ENCODE measurements around the gene DNAI1. TPM values are rescaled to one million over a fixed set of nuclear protein-coding genes. Genes with fewer than 3 reads are reported as not detected.

DNAI1 gene
- total and polyA plus RNA-seq, 2 experiments from 2014 or later = 0.57 TPM; not detected in 1

- no peaks in the 10 kb centered on the region for H3K27me3 ChIP-seq
- no peak overlapping the region for H3K4me3 ChIP-seq
- no peaks in the 10 kb centered on the region for H3K9me2 ChIP-seq (replicated peaks; ENCODE audit: insufficient read depth)
- no peaks in the 10 kb centered on the region for H3K4me1 ChIP-seq (ENCODE audit: insufficient read depth)
- H4K20me1 ChIP-seq (ENCODE audit: insufficient read depth, poor library complexity, severe bottlenecking) = peaks cover 16% of the 10 kb centered on the region
- no peaks in the 10 kb centered on the region for H3K9me3 ChIP-seq (ENCODE audit: low read depth)
- H3K36me3 ChIP-seq (replicated peaks; ENCODE audit: insufficient read depth, low read depth) = no peaks in the 10 kb centered on the region
- no peak overlapping the region for H3K27ac ChIP-seq
- 90% methylated on average over 1 of the region's 1 CpG for WGBS (ENCODE audit: low lambda C conversion rate, missing lambda C conversion rate)
- H3K79me2 ChIP-seq = no peaks in the 10 kb centered on the region
- no peak overlapping the region for H3K4me2 ChIP-seq
- H2AFZ ChIP-seq = no peak overlapping the region
- TF ChIP-seq EZH2phosphoT487 (IDR thresholded peaks at IDR 0.05; ENCODE audit: low read depth, severe bottlenecking, unreplicated experiment) = no peak
- TF ChIP-seq CTCF (IDR thresholded peaks at IDR 0.05; ENCODE audit: poor library complexity) = no peak
- no peak for DNase-seq (ENCODE audit: low spot score)
These were observed 15.8 kb upstream of the DNAI1 start for GRCh38 chr9:34442770-34443169.

DNA sequence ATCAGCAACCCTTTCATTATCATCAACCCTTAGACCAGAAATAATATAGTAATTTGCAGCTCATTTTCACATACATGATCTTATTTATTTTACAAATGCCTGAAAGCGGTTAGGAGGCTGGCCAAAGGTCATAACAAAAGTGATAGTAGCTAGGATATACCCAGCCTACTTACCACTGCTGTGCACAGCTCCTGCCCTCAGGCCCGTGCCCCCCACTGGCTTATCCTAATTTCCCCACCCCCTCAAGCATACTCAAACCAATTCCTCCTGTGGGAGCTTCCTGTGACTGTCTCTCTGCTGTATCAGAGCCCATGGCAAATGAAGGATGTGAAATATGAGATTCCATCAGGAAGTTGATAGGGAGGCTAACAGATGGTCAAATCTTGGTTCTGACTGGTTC, 15.1 kb upstream of the DNAI1 start:
- H3K4me2 ChIP-seq = no peak overlapping the region
- no peaks in the 10 kb centered on the region for H3K9me2 ChIP-seq (replicated peaks; ENCODE audit: insufficient read depth)
- H3K9me3 ChIP-seq (ENCODE audit: low read depth) = no peaks in the 10 kb centered on the region
- H3K36me3 ChIP-seq (replicated peaks; ENCODE audit: insufficient read depth, low read depth) = no peaks in the 10 kb centered on the region
- no peak overlapping the region for H3K4me3 ChIP-seq
- peaks cover 16% of the 10 kb centered on the region for H4K20me1 ChIP-seq (ENCODE audit: insufficient read depth, poor library complexity, severe bottlenecking)
- no peak overlapping the region for H3K27ac ChIP-seq
- TF ChIP-seq EZH2phosphoT487 (IDR thresholded peaks at IDR 0.05; ENCODE audit: low read depth, severe bottlenecking, unreplicated experiment) = no peak
- TF ChIP-seq CTCF (IDR thresholded peaks at IDR 0.05; ENCODE audit: poor library complexity) = no peak
- no peak for TF ChIP-seq EZH2 (IDR thresholded peaks at IDR 0.05; ENCODE audit: borderline replicate concordance)
- H3K79me2 ChIP-seq = peaks cover 3% of the 10 kb centered on the region
- H3K27me3 ChIP-seq = no peaks in the 10 kb centered on the region
- no peak for DNase-seq (ENCODE audit: low spot score)
- 38% methylated on average over 2 of the region's 2 CpGs for WGBS (ENCODE audit: low lambda C conversion rate, missing lambda C conversion rate)
- H2AFZ ChIP-seq = no peak overlapping the region
- H3K4me1 ChIP-seq (ENCODE audit: insufficient read depth) = no peaks in the 10 kb centered on the region

DNA sequence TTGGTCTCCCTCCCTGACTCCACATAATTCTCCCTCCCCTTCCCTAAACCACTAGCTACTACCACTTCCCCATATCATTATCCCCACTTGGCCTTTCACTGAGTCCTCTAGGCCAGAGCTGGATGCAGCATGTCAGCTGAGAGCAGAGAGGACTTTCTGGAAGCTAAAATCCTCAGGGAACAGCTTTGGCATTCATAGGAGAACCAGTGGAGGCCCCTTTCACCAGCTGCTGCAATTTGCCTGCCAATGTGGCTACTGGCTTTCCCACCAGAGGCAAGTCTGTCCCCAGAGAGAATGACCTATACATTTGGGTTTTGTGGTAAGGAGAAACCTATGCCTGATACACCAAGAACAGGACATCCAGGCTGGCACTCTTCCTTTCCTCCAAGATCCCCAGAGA, 14.6 kb upstream of the DNAI1 start:
- Histone ChIP-seq H2AFZ (no peak overlapping the region), H3K27ac (no peak overlapping the region), H3K4me2 (no peak overlapping the region), H3K27me3 (no peaks in the 10 kb centered on the region), H3K9me2 (replicated peaks; ENCODE audit: insufficient read depth) (no peaks in the 10 kb centered on the region), H3K9me3 (ENCODE audit: low read depth) (no peaks in the 10 kb centered on the region), H3K36me3 (replicated peaks; ENCODE audit: insufficient read depth, low read depth) (no peaks in the 10 kb centered on the region), H3K4me1 (ENCODE audit: insufficient read depth) (no peaks in the 10 kb centered on the region), H3K79me2 (peaks cover 5% of the 10 kb centered on the region), H3K4me3 (no peak overlapping the region), H4K20me1 (ENCODE audit: insufficient read depth, poor library complexity, severe bottlenecking) (peaks cover 16% of the 10 kb centered on the region)
- no peak for DNase-seq (ENCODE audit: low spot score)
- no peak for TF ChIP-seq EZH2 (IDR thresholded peaks at IDR 0.05; ENCODE audit: borderline replicate concordance)
- no peak for TF ChIP-seq CTCF (IDR thresholded peaks at IDR 0.05; ENCODE audit: poor library complexity)
- no peak for TF ChIP-seq EZH2phosphoT487 (IDR thresholded peaks at IDR 0.05; ENCODE audit: low read depth, severe bottlenecking, unreplicated experiment)

- Histone ChIP-seq H3K4me3 (no peak overlapping the region), H3K9me2 (replicated peaks; ENCODE audit: insufficient read depth) (no peaks in the 10 kb centered on the region), H4K20me1 (ENCODE audit: insufficient read depth, poor library complexity, severe bottlenecking) (peaks cover 26% of the 10 kb centered on the region), H3K27ac (no peak overlapping the region), H3K9me3 (ENCODE audit: low read depth) (no peaks in the 10 kb centered on the region), H3K27me3 (no peaks in the 10 kb centered on the region), H3K36me3 (replicated peaks; ENCODE audit: insufficient read depth, low read depth) (no peaks in the 10 kb centered on the region), H3K4me1 (ENCODE audit: insufficient read depth) (no peaks in the 10 kb centered on the region), H3K4me2 (no peak overlapping the region), H3K79me2 (peaks cover 12% of the 10 kb centered on the region), H2AFZ (no peak overlapping the region)
- TF ChIP-seq EZH2phosphoT487 (IDR thresholded peaks at IDR 0.05; ENCODE audit: low read depth, severe bottlenecking, unreplicated experiment) (no peak), CTCF (IDR thresholded peaks at IDR 0.05; ENCODE audit: poor library complexity) (no peak), EZH2 (IDR thresholded peaks at IDR 0.05; ENCODE audit: borderline replicate concordance) (no peak)
- DNase-seq (ENCODE audit: low spot score) = no peak
These were observed 12.1 kb upstream of the DNAI1 start for GRCh38 chr9:34446468-34446891.

All from hepatocyte (in vitro differentiated cells).